WERI-Rb-1 (cell line): Measurements from ENCODE around the gene ZBTB7C.

Experiments used
- DNase-seq: peaks from one replicate; pipeline ENCODE4 v3.0.0-alpha.2; 2020
- H3K27ac ChIP-seq: fragments of 250-450 bp; sonication (Bioruptor Pico); 2 replicates; pipeline ENCODE4 v1.5.1; 2020; ENCODE audit warnings: mild to moderate bottlenecking, moderate library complexity
- H3K27me3 ChIP-seq: fragments of 250-450 bp; sonication (Bioruptor Pico); 2 replicates; pipeline ENCODE4 v1.5.1; 2021; ENCODE audit warnings: mild to moderate bottlenecking, low read depth, moderate library complexity; ENCODE audit not compliant: insufficient read depth, severe bottlenecking
- H3K36me3 ChIP-seq: fragments of 250-450 bp; sonication (Bioruptor Pico); 2 replicates; pipeline ENCODE4 v1.5.1; 2020; ENCODE audit warnings: mild to moderate bottlenecking, moderate library complexity
- H3K4me3 ChIP-seq: 2 replicates; pipeline ENCODE4 v1.5.1; 2011; ENCODE audit warnings: low read depth, mild to moderate bottlenecking, control low read depth, low read length
- H3K9me3 ChIP-seq: fragments of 250-450 bp; sonication (Bioruptor Pico); 2 replicates; pipeline ENCODE4 v1.5.1; 2021; ENCODE audit warnings: mild to moderate bottlenecking, moderate library complexity; ENCODE audit not compliant: severe bottlenecking
- TF ChIP-seq, protein P1 (sequence below): IDR thresholded peaks from 2 replicates; pipeline ENCODE4 v1.5.1; 2011; ENCODE audit warnings: low read depth, mild to moderate bottlenecking, control low read depth, inconsistent platforms, low read length

ZBTB7C gene

DNA sequence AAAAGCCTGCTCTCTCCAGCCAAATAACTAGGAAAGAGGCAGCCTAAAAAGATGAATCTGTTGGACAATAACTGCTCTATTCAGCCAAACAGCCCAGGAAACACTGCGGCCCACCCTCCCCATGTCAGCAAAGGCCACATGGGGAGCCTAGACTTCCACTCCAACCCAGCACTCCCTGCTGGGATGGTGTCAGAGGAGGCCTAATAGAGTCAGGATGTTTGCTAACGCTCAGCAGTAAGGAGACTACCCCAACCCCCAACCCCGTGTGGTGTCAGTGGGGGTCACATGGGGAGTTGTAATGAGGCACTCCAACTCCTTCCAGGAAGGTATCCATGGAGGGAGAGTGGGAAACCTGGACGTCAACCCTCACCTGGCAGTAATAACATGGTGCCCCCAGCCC lies 41.6 kb downstream of the ZBTB7C start:
- peak; percentile 2 for DNase-seq
- TF ChIP-seq, protein P1, sequence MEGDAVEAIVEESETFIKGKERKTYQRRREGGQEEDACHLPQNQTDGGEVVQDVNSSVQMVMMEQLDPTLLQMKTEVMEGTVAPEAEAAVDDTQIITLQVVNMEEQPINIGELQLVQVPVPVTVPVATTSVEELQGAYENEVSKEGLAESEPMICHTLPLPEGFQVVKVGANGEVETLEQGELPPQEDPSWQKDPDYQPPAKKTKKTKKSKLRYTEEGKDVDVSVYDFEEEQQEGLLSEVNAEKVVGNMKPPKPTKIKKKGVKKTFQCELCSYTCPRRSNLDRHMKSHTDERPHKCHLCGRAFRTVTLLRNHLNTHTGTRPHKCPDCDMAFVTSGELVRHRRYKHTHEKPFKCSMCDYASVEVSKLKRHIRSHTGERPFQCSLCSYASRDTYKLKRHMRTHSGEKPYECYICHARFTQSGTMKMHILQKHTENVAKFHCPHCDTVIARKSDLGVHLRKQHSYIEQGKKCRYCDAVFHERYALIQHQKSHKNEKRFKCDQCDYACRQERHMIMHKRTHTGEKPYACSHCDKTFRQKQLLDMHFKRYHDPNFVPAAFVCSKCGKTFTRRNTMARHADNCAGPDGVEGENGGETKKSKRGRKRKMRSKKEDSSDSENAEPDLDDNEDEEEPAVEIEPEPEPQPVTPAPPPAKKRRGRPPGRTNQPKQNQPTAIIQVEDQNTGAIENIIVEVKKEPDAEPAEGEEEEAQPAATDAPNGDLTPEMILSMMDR, result no peak
- no peak overlapping the region for H3K4me3 ChIP-seq
- no peak overlapping the region for H3K27ac ChIP-seq
- H3K36me3 ChIP-seq, result no peaks in the 10 kb centered on the region
- no peaks in the 10 kb centered on the region for H3K27me3 ChIP-seq
- peaks cover 9% of the 10 kb centered on the region for H3K9me3 ChIP-seq

DNA sequence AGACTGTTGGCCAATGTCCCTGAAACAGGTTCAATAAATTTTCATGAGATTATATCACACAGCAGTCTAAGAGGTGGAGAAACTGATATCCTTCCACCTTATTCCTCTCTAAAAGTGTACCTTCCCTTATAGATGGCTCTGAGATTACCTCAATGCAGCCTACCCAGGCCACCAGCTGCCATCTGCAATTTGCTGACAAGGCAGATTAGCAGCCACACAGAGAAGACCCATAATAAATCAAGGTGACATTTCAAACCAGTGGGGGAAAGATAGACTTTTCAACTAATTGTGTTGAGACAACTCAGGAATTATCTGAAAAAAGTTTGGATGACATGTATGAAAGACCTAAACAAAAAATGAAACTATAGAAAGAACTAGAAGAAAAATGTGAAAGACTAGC lies 43.2 kb downstream of the ZBTB7C start:
- peak; percentile 53 for DNase-seq
- no peaks in the 10 kb centered on the region for H3K27me3 ChIP-seq
- no peaks in the 10 kb centered on the region for H3K36me3 ChIP-seq
- TF ChIP-seq, protein P1, result no peak
- H3K9me3 ChIP-seq, result peaks cover 9% of the 10 kb centered on the region
- H3K4me3 ChIP-seq, result no peak overlapping the region
- H3K27ac ChIP-seq, result no peak overlapping the region

DNA sequence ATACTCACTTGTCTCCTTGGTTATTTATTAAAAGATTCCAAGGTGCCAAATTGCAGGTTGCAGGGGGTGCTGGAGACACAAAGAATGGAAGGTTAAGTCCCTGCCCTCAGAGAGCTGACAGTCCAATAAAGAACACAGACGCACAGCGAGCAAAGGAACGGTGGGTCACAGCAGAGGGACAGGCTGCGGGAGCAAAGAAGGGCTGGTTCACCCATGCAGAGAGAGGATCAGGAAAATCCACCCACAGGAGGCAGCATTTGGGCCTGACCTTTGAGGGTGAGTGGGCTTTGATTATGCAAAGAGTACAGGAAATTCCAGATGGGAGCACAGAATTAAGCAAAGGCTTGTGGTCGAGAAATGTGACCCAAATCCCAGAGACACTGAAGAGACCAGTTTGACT lies 45.0 kb downstream of the ZBTB7C start:
- Histone ChIP-seq H3K27ac (no peak overlapping the region), H3K9me3 (peaks cover 9% of the 10 kb centered on the region), H3K27me3 (no peaks in the 10 kb centered on the region), H3K36me3 (no peaks in the 10 kb centered on the region), H3K4me3 (no peak overlapping the region)
- peak; percentile 6 for DNase-seq
- TF ChIP-seq, protein P1, result no peak

DNA sequence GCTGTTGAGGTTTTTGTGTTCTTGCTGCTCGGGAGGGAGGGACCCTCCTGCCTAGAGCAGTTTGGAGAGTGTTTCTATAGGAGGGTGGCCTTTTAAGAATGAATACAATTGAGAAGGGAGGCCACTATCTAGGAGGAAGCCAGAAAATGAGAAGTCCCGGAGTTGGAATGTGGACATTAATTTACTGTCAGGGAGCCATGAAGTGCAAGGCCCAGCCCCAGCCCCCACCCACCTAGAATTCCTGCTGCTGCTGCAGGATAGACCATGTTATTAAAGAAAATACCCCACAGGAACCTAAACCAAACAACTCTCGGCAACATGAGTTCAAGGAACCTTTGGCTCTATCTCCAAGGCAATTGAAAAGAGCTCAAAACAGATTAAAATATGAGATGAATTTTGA lies 46.0 kb downstream of the ZBTB7C start:
- Histone ChIP-seq H3K36me3 (no peaks in the 10 kb centered on the region), H3K27me3 (no peaks in the 10 kb centered on the region), H3K27ac (no peak overlapping the region), H3K9me3 (peaks cover 9% of the 10 kb centered on the region), H3K4me3 (no peak overlapping the region)
- TF ChIP-seq, protein P1, result no peak
- DNase-seq, result no peak

DNA sequence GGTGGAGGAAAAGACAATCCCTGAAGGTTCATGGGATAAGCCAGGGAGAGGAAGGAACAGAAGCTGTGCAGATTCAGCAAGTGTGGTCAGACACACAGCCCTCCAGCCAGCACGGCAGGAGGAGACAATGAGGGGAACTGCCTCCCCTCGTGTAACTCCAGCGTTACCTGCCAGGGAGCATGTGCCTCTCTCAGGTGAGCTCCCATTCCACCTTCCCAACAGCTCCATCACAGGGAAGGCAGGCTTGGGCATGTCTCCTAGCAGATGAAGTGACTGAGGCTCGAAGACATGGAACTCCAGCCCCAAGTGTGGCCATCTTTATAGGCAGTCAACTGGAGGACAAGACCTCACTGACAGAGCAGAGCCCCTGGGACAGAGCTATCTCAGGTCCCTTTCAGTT lies 47.4 kb downstream of the ZBTB7C start:
- Histone ChIP-seq H3K36me3 (no peaks in the 10 kb centered on the region), H3K4me3 (no peak overlapping the region), H3K27me3 (no peaks in the 10 kb centered on the region), H3K27ac (no peak overlapping the region), H3K9me3 (peaks cover 9% of the 10 kb centered on the region)
- TF ChIP-seq, protein P1, result no peak
- peak; percentile 5 for DNase-seq

DNA sequence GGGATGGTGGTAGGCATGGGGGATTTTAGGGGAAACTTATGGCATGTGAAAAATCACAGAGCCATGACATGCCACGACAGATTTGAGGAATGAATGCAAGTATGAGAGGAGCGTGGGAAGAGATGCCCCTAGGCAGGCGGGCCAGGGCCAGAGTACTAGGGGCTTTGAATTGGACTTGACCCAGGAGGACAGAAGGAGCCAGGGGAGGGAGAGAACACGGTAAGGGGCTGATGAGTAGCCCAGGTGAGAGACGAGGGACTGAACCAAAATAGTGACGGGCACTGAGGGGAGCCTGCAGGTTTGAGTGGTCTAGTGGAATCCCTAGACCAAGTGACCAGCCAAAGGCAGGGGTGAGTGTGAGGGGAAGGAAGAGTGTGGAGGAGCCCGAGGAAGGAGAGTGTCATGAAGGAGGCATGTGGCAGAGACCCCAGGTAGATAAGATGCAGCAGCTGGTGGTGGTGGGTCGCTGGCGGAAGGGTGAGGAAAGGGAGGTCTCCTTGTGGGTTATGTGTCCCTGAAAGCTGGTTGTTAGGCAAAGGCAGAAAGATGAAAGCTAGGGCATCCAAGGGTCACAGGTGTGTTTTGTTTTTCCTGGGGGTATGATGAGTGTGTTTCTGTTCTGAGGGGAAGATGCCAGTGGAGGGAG lies 48.7 kb downstream of the ZBTB7C start:
- Histone ChIP-seq H3K4me3 (no peak overlapping the region), H3K27ac (no peak overlapping the region), H3K27me3 (no peaks in the 10 kb centered on the region), H3K9me3 (peaks cover 9% of the 10 kb centered on the region), H3K36me3 (no peaks in the 10 kb centered on the region)
- TF ChIP-seq, protein P1, result no peak
- peak; percentile 3 for DNase-seq
